NOMO-1 treated with DMSO at 0.1 percent for 48 hours (cell line): ENCODE results near the gene TNRC18.
A peak's percentile ranks its signal among the peaks of the same experiment; 100 is the strongest.

Source experiments
- DNase-seq: peaks from one replicate; lab custom pipeline; 2025; ENCODE audit not compliant: unreplicated experiment; lab: John Stamatoyannopoulos, UW

Gene TNRC18

GRCh38 chr7:5452470-5452899, 28.9 kb upstream of the TNRC18 start:
- no peak for DNase-seq

GRCh38 chr7:5451391-5451790, 27.8 kb upstream of the TNRC18 start:
- DNase-seq: no peak

- DNase-seq: no peak
Observed at GRCh38 chr7:5450549-5451327, 27.1 kb upstream of the TNRC18 start.

- no peak for DNase-seq
Observed at GRCh38 chr7:5448378-5449037, 24.9 kb upstream of the TNRC18 start.

GRCh38 chr7:5445981-5446594, 22.5 kb upstream of the TNRC18 start:
- no peak for DNase-seq

GRCh38 chr7:5443678-5444077, 20.0 kb upstream of the TNRC18 start:
- DNase-seq: no peak

GRCh38 chr7:5442757-5443305, 19.2 kb upstream of the TNRC18 start:
- DNase-seq: no peak

GRCh38 chr7:5441840-5442503, 18.3 kb upstream of the TNRC18 start:
- peak; percentile 59 for DNase-seq

GRCh38 chr7:5439572-5440496, 16.2 kb upstream of the TNRC18 start:
- no peak for DNase-seq

- DNase-seq: no peak
Observed at GRCh38 chr7:5439209-5439571, 15.6 kb upstream of the TNRC18 start.

GRCh38 chr7:5437987-5438386, 14.4 kb upstream of the TNRC18 start:
- DNase-seq: no peak

GRCh38 chr7:5437348-5437892, 13.8 kb upstream of the TNRC18 start:
- DNase-seq: no peak

GRCh38 chr7:5436003-5436678, 12.5 kb upstream of the TNRC18 start:
- DNase-seq: no peak

- DNase-seq: no peak
Observed at GRCh38 chr7:5435291-5436002, 11.8 kb upstream of the TNRC18 start.

GRCh38 chr7:5433181-5433580, 9.5 kb upstream of the TNRC18 start:
- DNase-seq: no peak

- DNase-seq: no peak
Observed at GRCh38 chr7:5432691-5433090, 9.1 kb upstream of the TNRC18 start.

GRCh38 chr7:5431560-5432015, 8.0 kb upstream of the TNRC18 start:
- no peak for DNase-seq

GRCh38 chr7:5430612-5430947, 6.9 kb upstream of the TNRC18 start:
- DNase-seq: no peak
